ENCODE data around the gene OR2A25.
A peak's percentile ranks its signal among the peaks of the same experiment; 100 is the strongest.
"Not testable (repeated sequence)": the region's sequence is repeated elsewhere in the genome, so short reads cannot be mapped to it uniquely, and the experiment has no call there.

Gene OR2A25

GRCh38 chr7:144038887-144039286 is 30.7 kb upstream of the OR2A25 start:
- H3K4me3 ChIP-seq (ENCODE audit: low read depth, low read length) = no peak overlapping the region
- TF ChIP-seq CTCF (IDR thresholded peaks at IDR 0.05; ENCODE audit: borderline replicate concordance, insufficient read depth, low read depth, low read length) = no peak

DNA sequence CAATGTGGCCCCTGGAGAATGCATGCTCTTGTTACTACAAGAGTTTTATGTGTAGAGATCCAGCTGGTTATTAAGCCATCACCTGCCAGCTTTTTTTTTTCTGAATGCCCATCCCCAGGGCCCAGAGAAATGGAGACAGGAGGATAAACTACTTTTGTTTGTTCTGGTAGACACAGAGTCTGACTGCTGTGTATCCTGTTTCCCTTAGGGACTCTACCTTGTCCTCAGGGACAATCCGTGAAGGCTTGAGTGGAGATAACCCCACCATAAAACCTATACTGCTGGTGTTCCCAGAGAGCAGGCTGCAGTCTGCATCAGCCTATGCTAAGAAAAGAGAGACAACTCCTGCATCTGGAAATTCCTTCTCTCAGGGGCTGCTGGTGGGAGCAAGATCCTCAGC is 21.0 kb upstream of the OR2A25 start, which contains the start of gene OR2A5:
TSS of gene OR2A5 (plus strand) at position 301 of the 400 bp plus-strand sequence. CDS start 1,454 bp downstream, outside the sequence.
- TF ChIP-seq CTCF (IDR thresholded peaks at IDR 0.05; ENCODE audit: borderline replicate concordance, insufficient read depth, low read depth, low read length) = no peak
- H3K4me3 ChIP-seq (ENCODE audit: low read depth, low read length) = no peak within 1 kb of the TSS

GRCh38 chr7:144049491-144049890 is 20.1 kb upstream of the OR2A25 start:
- no peak for TF ChIP-seq CTCF (IDR thresholded peaks at IDR 0.05; ENCODE audit: borderline replicate concordance, insufficient read depth, low read depth, low read length)
- no peak overlapping the region for H3K4me3 ChIP-seq (ENCODE audit: low read depth, low read length)

DNA sequence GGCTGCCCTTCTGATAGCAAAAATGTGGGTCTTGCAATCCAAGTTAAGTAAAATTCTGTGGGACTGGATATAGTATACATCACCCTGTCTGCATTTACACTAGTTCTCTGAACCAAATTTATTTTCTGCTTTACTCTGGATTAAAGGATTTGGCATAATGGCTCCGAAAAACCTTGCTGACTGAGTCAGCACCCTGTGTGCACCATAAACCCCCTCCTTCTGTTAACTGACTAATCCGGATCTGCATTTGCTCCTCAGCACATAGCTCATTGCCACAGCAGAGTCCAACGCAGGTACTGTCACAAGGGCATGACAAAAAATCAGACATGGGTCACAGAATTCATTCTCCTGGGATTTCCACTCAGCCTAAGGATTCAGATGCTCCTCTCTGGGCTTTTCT is 19.5 kb upstream of the OR2A25 start:
- H3K4me3 ChIP-seq (ENCODE audit: low read depth, low read length) = no peak overlapping the region
- no peak for TF ChIP-seq CTCF (IDR thresholded peaks at IDR 0.05; ENCODE audit: borderline replicate concordance, insufficient read depth, low read depth, low read length)

GRCh38 chr7:144050884-144051283 is 18.7 kb upstream of the OR2A25 start:
- not testable (repeated sequence) for H3K4me3 ChIP-seq (ENCODE audit: low read depth, low read length)

DNA sequence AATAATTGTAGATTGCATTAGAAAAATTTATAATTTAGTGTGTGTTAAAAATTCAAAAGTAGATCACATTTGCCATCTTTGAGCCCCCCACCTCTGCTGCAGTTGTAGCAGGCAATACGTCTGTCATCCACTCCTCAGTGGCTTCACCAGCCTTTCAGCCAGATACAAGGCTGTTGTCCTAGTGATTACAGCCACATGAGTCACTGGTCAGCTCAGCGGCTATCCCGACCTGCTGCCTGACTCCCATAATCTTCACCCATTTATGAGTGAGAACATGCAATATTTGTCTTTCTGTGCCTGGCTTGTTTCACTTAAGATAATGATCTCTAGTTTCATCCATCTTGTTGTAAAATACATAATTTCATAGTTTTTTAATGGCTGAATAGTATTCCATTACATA is 11.7 kb upstream of the OR2A25 start:
- TF ChIP-seq CTCF (IDR thresholded peaks at IDR 0.05; ENCODE audit: borderline replicate concordance, insufficient read depth, low read depth, low read length) = no peak
- no peak overlapping the region for H3K4me3 ChIP-seq (ENCODE audit: low read depth, low read length)

- peak; percentile 56; the same call in 1 of the 2 replicates for TF ChIP-seq CTCF (IDR thresholded peaks at IDR 0.05; ENCODE audit: borderline replicate concordance, insufficient read depth, low read depth, low read length)
- no peak overlapping the region for H3K4me3 ChIP-seq (ENCODE audit: low read depth, low read length)
Observed at GRCh38 chr7:144063710-144064109, 5.9 kb upstream of the OR2A25 start.

DNA sequence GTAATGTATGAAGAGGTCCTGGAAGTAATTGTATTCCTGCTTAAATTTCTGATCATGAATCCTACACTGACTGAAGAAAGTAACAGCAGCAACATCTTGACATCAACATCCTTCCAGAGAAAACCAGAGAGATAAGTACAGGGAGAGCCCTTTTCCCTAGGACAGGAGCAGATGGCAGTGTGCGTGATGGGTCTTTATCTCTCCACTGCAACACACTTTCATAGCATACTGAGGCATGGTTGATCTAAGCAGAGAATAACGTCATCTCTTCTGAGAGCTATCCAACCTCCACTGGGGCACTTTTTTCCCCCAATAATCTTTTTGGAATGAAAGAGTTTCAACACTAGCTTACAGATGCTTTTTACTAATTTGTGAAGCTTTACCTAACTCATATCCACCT is 342 bp downstream of the OR2A25 start:
- no peak for TF ChIP-seq CTCF (IDR thresholded peaks at IDR 0.05; ENCODE audit: borderline replicate concordance, insufficient read depth, low read depth, low read length)
- H3K4me3 ChIP-seq (ENCODE audit: low read depth, low read length) = no peak overlapping the region

Measured in GM12875 (cell line).